ENCODE measurements around the gene BANP.

- TF ChIP-seq CTCF (IDR thresholded peaks at IDR 0.05; ENCODE audit: extremely low read depth in 1 of 2, insufficient read depth in 1 of 2, low read depth in 1 of 2, low read length in 2 of 2) (no peak), POLR2A (IDR thresholded peaks at IDR 0.05; ENCODE audit: low read depth, low read length) (no peak), EZH2 (IDR thresholded peaks at IDR 0.05; ENCODE audit: borderline replicate concordance, low read depth, low read length, severe bottlenecking) (no peak), POLR2AphosphoS5 (IDR thresholded peaks at IDR 0.05; ENCODE audit: insufficient read depth, low read depth, low read length) (no peak), MAX (IDR thresholded peaks at IDR 0.05; ENCODE audit: insufficient read depth, insufficient read length) (no peak), JUN (IDR thresholded peaks at IDR 0.05; ENCODE audit: borderline replicate concordance, insufficient read depth, insufficient read length, low read depth) (no peak), GATA2 (IDR thresholded peaks at IDR 0.05; ENCODE audit: insufficient read depth, insufficient read length, low read depth, low read length) (no peak), FOS (IDR thresholded peaks at IDR 0.05; ENCODE audit: borderline replicate concordance, insufficient read depth, low read length) (no peak), MYC (IDR thresholded peaks at IDR 0.05; ENCODE audit: low read depth, low read length) (no peak)
Measured at GRCh38 chr16:88070989-88071625, 119.9 kb downstream of the BANP start.

Data from endothelial cell of umbilical vein (primary cell).